HFF-Myc (cell line): ENCODE data around the gene HRH4.
A peak's percentile ranks its signal among the peaks of the same experiment; 100 is the strongest.

Experiments
- DNase-seq: peaks from one replicate; pipeline ENCODE4 v3.0.0-alpha.2; 2011; ENCODE audit warnings: low read depth; ENCODE audit errors: extremely low read depth
- H3K4me3 ChIP-seq: replicated peaks from 2 replicates; pipeline ENCODE4 v1.5.1; 2011; ENCODE audit warnings: low read depth, mild to moderate bottlenecking, control low read depth, low read length
- CTCF ChIP-seq: IDR thresholded peaks from 2 replicates; pipeline ENCODE4 v1.5.1; 2012; ENCODE audit warnings: mild to moderate bottlenecking, low read depth, low read length, control low read depth; ENCODE audit errors: missing control alignments

HRH4 gene

GRCh38 chr18:24488824-24489493, 28.5 kb downstream of the HRH4 start:
- peak; percentile 65 for TF ChIP-seq CTCF
- peak; percentile 33 for DNase-seq
- no peak overlapping the region for H3K4me3 ChIP-seq

GRCh38 chr18:24490539-24490938, 30.1 kb downstream of the HRH4 start:
- no peak overlapping the region for H3K4me3 ChIP-seq
- TF ChIP-seq CTCF, result no peak
- DNase-seq, result no peak

- no peak overlapping the region for H3K4me3 ChIP-seq
- DNase-seq, result no peak
- TF ChIP-seq CTCF, result no peak
These were observed 31.7 kb downstream of the HRH4 start for GRCh38 chr18:24491927-24492834.

GRCh38 chr18:24494586-24494985, 34.1 kb downstream of the HRH4 start:
- TF ChIP-seq CTCF, result no peak
- H3K4me3 ChIP-seq, result no peak overlapping the region
- DNase-seq, result no peak

- no peak overlapping the region for H3K4me3 ChIP-seq
- no peak for TF ChIP-seq CTCF
- DNase-seq, result peak; percentile 63
These were observed 36.8 kb downstream of the HRH4 start for GRCh38 chr18:24497031-24497754.

GRCh38 chr18:24499814-24500213, 39.4 kb downstream of the HRH4 start:
- no peak for DNase-seq
- TF ChIP-seq CTCF, result no peak
- no peak overlapping the region for H3K4me3 ChIP-seq
